SK-N-SH treated with all-trans-retinoic acid at 6 μM for 48 hours (cell line): ENCODE measurements around the gene THSD7A.

ENCODE experiments used
- ARNTL ChIP-seq: fragments of 450-650 bp; formaldehyde crosslinking; IDR thresholded peaks from 2 replicates; pipeline ENCODE4 v1.5.0; 2020; ENCODE audit warnings: low read depth, mild to moderate bottlenecking, moderate library complexity, borderline replicate concordance
- CSDC2 ChIP-seq: fragments of 250-450 bp; sonication (Bioruptor Pico); IDR thresholded peaks from 2 replicates; pipeline ENCODE4 v1.5.0; 2020; ENCODE audit warnings: mild to moderate bottlenecking, moderate library complexity
- PPARA ChIP-seq: fragments of 250-450 bp; sonication (Bioruptor Pico); IDR thresholded peaks from 2 replicates; pipeline ENCODE4 v1.5.0; 2020; ENCODE audit warnings: mild to moderate bottlenecking, borderline replicate concordance
- TCF4 ChIP-seq: fragments of 250-450 bp; sonication (Bioruptor Pico); IDR thresholded peaks from 2 replicates; pipeline ENCODE4 v1.8.0; 2021; ENCODE audit warnings: mild to moderate bottlenecking, moderate library complexity, borderline replicate concordance
- TOX ChIP-seq: fragments of 250-450 bp; sonication (Bioruptor Pico); IDR thresholded peaks from 2 replicates; pipeline ENCODE4 v1.8.0; 2021; ENCODE audit warnings: mild to moderate bottlenecking, moderate library complexity, borderline replicate concordance
- ZFP3 ChIP-seq: fragments of 250-450 bp; sonication (Bioruptor Pico); IDR thresholded peaks from 2 replicates; pipeline ENCODE4 v1.5.0; 2020; ENCODE audit warnings: mild to moderate bottlenecking, moderate library complexity
- ZNF70 ChIP-seq: fragments of 450-650 bp; formaldehyde crosslinking; IDR thresholded peaks from 2 replicates; pipeline ENCODE4 v1.5.0; 2020; ENCODE audit warnings: mild to moderate bottlenecking, moderate library complexity
- TF ChIP-seq, protein P1 (sequence below): fragments of 250-450 bp; sonication (Bioruptor Pico); IDR thresholded peaks from 2 replicates; pipeline ENCODE4 v1.8.0; 2020; ENCODE audit warnings: mild to moderate bottlenecking, moderate library complexity, borderline replicate concordance
- TF ChIP-seq, protein P2 (sequence below): fragments of 250-450 bp; sonication (Bioruptor Pico); IDR thresholded peaks from 2 replicates; pipeline ENCODE4 v1.5.0; 2020; ENCODE audit warnings: mild to moderate bottlenecking, moderate library complexity

DNA sequence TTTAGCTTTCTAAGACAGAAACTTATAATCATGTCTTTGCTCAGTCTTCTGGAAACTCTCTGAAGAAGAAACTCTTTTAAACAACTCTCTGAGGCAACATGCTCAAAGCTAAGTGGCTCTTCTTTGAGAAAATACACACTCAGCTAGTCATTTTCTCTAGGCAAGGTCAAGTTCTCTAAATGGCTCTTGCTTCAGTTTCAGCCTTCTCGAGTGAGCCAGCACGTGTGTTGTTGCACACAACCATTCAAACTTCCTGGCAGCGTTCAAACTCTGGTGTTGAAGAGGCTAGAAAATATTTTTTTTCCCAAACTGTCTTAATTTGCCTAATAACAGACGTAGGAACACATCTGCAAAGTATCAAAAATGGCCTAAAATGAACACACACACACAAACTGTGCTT, 129.1 kb downstream of the THSD7A start:
- TF ChIP-seq ZNF70 (CRISPR knock-in tag) (no peak), CSDC2 (CRISPR knock-in tag) (no peak), ZFP3 (CRISPR knock-in tag) (no peak), TOX (no peak), TCF4 (CRISPR knock-in tag) (no peak), PPARA (CRISPR knock-in tag) (no peak), ARNTL (no peak)
- TF ChIP-seq, protein P1, sequence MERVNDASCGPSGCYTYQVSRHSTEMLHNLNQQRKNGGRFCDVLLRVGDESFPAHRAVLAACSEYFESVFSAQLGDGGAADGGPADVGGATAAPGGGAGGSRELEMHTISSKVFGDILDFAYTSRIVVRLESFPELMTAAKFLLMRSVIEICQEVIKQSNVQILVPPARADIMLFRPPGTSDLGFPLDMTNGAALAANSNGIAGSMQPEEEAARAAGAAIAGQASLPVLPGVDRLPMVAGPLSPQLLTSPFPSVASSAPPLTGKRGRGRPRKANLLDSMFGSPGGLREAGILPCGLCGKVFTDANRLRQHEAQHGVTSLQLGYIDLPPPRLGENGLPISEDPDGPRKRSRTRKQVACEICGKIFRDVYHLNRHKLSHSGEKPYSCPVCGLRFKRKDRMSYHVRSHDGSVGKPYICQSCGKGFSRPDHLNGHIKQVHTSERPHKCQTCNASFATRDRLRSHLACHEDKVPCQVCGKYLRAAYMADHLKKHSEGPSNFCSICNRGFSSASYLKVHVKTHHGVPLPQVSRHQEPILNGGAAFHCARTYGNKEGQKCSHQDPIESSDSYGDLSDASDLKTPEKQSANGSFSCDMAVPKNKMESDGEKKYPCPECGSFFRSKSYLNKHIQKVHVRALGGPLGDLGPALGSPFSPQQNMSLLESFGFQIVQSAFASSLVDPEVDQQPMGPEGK (CRISPR knock-in tag): no peak
- TF ChIP-seq, protein P2, sequence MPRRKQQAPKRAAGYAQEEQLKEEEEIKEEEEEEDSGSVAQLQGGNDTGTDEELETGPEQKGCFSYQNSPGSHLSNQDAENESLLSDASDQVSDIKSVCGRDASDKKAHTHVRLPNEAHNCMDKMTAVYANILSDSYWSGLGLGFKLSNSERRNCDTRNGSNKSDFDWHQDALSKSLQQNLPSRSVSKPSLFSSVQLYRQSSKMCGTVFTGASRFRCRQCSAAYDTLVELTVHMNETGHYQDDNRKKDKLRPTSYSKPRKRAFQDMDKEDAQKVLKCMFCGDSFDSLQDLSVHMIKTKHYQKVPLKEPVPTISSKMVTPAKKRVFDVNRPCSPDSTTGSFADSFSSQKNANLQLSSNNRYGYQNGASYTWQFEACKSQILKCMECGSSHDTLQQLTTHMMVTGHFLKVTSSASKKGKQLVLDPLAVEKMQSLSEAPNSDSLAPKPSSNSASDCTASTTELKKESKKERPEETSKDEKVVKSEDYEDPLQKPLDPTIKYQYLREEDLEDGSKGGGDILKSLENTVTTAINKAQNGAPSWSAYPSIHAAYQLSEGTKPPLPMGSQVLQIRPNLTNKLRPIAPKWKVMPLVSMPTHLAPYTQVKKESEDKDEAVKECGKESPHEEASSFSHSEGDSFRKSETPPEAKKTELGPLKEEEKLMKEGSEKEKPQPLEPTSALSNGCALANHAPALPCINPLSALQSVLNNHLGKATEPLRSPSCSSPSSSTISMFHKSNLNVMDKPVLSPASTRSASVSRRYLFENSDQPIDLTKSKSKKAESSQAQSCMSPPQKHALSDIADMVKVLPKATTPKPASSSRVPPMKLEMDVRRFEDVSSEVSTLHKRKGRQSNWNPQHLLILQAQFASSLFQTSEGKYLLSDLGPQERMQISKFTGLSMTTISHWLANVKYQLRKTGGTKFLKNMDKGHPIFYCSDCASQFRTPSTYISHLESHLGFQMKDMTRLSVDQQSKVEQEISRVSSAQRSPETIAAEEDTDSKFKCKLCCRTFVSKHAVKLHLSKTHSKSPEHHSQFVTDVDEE (CRISPR knock-in tag): no peak
